K562 (cell line): ENCODE data around the gene NEDD9. TPM values are rescaled to one million over a fixed set of nuclear protein-coding genes. Genes with fewer than 3 reads are reported as not detected.

Source experiments
- ATF7 ChIP-seq: fragments of 450-650 bp; IDR thresholded peaks from 2 replicates; pipeline ENCODE4 v1.7.1; 2014; ENCODE audit warnings: mild to moderate bottlenecking, moderate library complexity
- CBX3 ChIP-seq, 2 experiments: IDR thresholded peaks; 1 replicate in 1 of 2; 2 replicates in 1 of 2; pipeline ENCODE4 v1.6.1; 2012; ENCODE audit warnings: inconsistent platforms in 2 of 2, low read length in 2 of 2, borderline replicate concordance in 1 of 2, control low read depth in 1 of 2
- DMBX1 ChIP-seq: fragments of 250-450 bp; sonication (Bioruptor Pico); IDR thresholded peaks from 2 replicates; pipeline ENCODE4 v1.8.0; 2022; ENCODE audit warnings: inconsistent platforms, mild to moderate bottlenecking, moderate library complexity, borderline replicate concordance
- LARP7 ChIP-seq: fragments of 450-650 bp; IDR thresholded peaks from 2 replicates; pipeline ENCODE4 v1.6.1; 2016
- MGA ChIP-seq: fragments of 450-650 bp; IDR thresholded peaks from 2 replicates; pipeline ENCODE4 v1.6.1; 2016; ENCODE audit warnings: mild to moderate bottlenecking, moderate library complexity
- NFE2L1 ChIP-seq: fragments of 450-650 bp; IDR thresholded peaks from 2 replicates; pipeline ENCODE4 v1.6.1; 2016; ENCODE audit warnings: missing genetic modification characterization, low read depth, mild to moderate bottlenecking, missing compliant biosample characterization, moderate library complexity, borderline replicate concordance
- NFIC ChIP-seq: fragments of 450-650 bp; IDR thresholded peaks from 2 replicates; pipeline ENCODE4 v1.6.1; 2017; ENCODE audit warnings: mild to moderate bottlenecking, inconsistent platforms
- NR2C1 ChIP-seq, 2 experiments: fragments of 450-650 bp; IDR thresholded peaks; 2 replicates each; pipeline ENCODE4 v1.6.1; 2017; ENCODE audit warnings: mild to moderate bottlenecking in 2 of 2, antibody characterized with exemption in 1 of 2, inconsistent platforms in 1 of 2, missing compliant biosample characterization in 1 of 2, missing genetic modification characterization in 1 of 2
- RNF2 ChIP-seq: sonication (generic); IDR thresholded peaks from 2 replicates; pipeline ENCODE4 v1.6.1; 2016
- ZNF24 ChIP-seq: fragments of 450-650 bp; IDR thresholded peaks from 2 replicates; pipeline ENCODE4 v1.6.1; 2016
- polyA plus RNA-seq, 8 experiments: library from polyadenylated mRNA; depleted of rRNA in 4 of 8; stranded (reverse) in 5 of 8; unstranded in 3 of 8; fragments of >200 nt; fragmentation: Nextera tagmentation in 2 of 8; fragmentation: Illumina TruSeq in 1 of 8; extraction: Ambion mirVana in 2 of 8; extraction: Trizol in 1 of 8; gene quantifications; 2 replicates each; pipeline versions ENCODE4 v1.2.1 to v1.2.3, GENCODE V29; 2011 to 2014; ENCODE audit warnings: inconsistent platforms in 1 of 8, missing spikeins in 1 of 8
- total RNA-seq, 7 experiments: library from RNA; depleted of rRNA in 6 of 7; stranded (reverse); fragments of >200 nt in 6 of 7; fragmentation: Illumina TruSeq in 2 of 7; extraction: Trizol in 2 of 7; gene quantifications; 2 replicates each; pipeline versions ENCODE4 v1.2.1 to v1.2.3, GENCODE V29; 2011 to 2021; ENCODE audit warnings: low replicate concordance in 1 of 7
- TF ChIP-seq, protein P1 (sequence below): sonication (generic); formaldehyde crosslinking; IDR thresholded peaks from 2 replicates; pipeline ENCODE4 v1.8.1; 2023; ENCODE audit warnings: mild to moderate bottlenecking, missing genetic modification reagents

Gene NEDD9
- total and polyA plus RNA-seq, 9 of the 15 experiments (the other 6 are each of a cell fraction or from before 2014, with no cell fraction given), result 0.04 to 0.18 (median 0.15) TPM; not detected in 6

DNA sequence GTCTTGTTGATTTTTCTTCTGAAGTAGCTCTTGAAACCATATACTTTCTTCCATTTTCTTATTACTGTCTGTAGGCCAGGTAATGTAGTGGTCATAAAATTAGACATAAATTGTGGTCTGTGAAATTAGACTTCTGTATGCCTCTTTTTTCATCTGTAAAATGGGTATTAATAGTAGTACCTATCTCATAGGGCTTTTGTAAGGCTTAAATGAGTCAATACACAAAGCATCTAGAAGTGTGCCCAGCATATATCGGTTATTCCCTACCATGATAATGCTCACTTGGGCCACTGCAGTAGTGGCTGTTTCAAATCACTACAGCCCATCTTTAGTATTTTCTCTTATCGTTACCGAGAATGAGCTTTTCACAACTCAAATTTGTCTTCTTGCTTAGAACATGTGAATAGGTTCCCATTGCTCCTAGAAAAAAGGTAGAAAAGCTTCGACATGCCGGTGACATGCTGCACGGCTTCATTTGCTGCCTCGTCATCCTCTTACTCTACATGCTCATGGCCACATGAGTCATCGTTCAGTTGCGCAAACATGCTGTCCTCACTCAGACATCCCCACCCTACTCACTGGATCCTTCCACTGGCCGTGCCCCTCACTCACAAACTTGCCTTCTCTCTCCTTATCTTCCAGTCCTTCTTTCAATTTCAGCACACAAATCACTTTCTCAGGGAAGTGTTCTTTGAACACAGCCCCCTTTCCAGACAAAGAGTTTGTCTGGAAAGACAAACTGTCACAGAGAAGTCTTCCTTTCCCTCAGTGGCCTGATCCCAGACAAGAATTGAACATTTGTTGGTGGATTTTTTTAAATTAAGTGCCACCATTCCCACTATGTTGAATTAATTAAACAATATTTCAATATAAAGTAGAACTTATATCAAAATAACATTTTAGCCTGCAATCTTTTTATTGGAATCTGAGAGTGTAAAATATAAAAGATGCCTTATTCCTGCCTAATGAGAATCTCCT, 88.8 kb downstream of the NEDD9 start (continued):
- TF ChIP-seq MGA (peak; percentile 99), CBX3 (IDR thresholded peaks at IDR 0.05; ENCODE audit: borderline replicate concordance in 1 of 2, low read length in 2 of 2) (peak in 1 of 2 experiments; percentile 98; a peak in 2 of 3 replicates), NFIC (0 out of 2 replicates have a peak, but pooled peaks have one; percentile 29), NFE2L1 (tag) (peak; percentile 69; the same call in 1 of the 2 replicates), DMBX1 (CRISPR knock-in tag) (peak; percentile 66; the same call in 1 of the 2 replicates), LARP7 (peak; percentile 35; the same call in 1 of the 2 replicates), RNF2 (peak; percentile 91), ZNF24 (peak; percentile 65), ATF7 (peak; percentile 93), NR2C1 (IDR thresholded peaks at IDR 0.05) (no peak), NR2C1 (tag; IDR thresholded peaks at IDR 0.05) (peak; percentile 60; the same call in 1 of the 2 replicates)
- TF ChIP-seq, protein P1, sequence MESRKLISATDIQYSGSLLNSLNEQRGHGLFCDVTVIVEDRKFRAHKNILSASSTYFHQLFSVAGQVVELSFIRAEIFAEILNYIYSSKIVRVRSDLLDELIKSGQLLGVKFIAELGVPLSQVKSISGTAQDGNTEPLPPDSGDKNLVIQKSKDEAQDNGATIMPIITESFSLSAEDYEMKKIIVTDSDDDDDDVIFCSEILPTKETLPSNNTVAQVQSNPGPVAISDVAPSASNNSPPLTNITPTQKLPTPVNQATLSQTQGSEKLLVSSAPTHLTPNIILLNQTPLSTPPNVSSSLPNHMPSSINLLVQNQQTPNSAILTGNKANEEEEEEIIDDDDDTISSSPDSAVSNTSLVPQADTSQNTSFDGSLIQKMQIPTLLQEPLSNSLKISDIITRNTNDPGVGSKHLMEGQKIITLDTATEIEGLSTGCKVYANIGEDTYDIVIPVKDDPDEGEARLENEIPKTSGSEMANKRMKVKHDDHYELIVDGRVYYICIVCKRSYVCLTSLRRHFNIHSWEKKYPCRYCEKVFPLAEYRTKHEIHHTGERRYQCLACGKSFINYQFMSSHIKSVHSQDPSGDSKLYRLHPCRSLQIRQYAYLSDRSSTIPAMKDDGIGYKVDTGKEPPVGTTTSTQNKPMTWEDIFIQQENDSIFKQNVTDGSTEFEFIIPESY (CRISPR knock-in tag), result no peak
